HepG2 (cell line): ENCODE results near the gene ABCE1. TPM values are rescaled to one million over a fixed set of nuclear protein-coding genes. Genes with fewer than 3 reads are reported as not detected.

Source experiments
- CREM ChIP-seq, 2 experiments: sonication (generic) in 1 of 2; formaldehyde crosslinking in 1 of 2; IDR thresholded peaks; 2 replicates each; pipeline versions ENCODE4 v1.4.0 to v1.6.1; 2016 to 2020; ENCODE audit warnings: antibody characterized with exemption in 1 of 2, mild to moderate bottlenecking in 1 of 2, missing genetic modification reagents in 1 of 2
- EEA1 ChIP-seq: sonication (generic); formaldehyde crosslinking; IDR thresholded peaks from 2 replicates; pipeline ENCODE4 v1.5.1; 2020; ENCODE audit warnings: mild to moderate bottlenecking, missing genetic modification reagents, borderline replicate concordance
- KDM1A ChIP-seq: IDR thresholded peaks from 2 replicates; pipeline ENCODE4 v1.6.1; 2016; ENCODE audit warnings: missing compliant biosample characterization
- NFKB2 ChIP-seq: sonication (generic); formaldehyde crosslinking; IDR thresholded peaks from 2 replicates; pipeline ENCODE4 v1.4.0; 2020; ENCODE audit warnings: missing genetic modification reagents, borderline replicate concordance
- NFKBIZ ChIP-seq: IDR thresholded peaks from 2 replicates; pipeline ENCODE4 v1.6.1; 2018; ENCODE audit warnings: missing genetic modification reagents, missing compliant biosample characterization
- NR2C2 ChIP-seq: sonication (generic); formaldehyde crosslinking; IDR thresholded peaks from 2 replicates; pipeline ENCODE4 v1.4.0; 2020; ENCODE audit warnings: missing genetic modification reagents, mild to moderate bottlenecking, moderate library complexity, borderline replicate concordance
- SOX6 ChIP-seq, 2 experiments: fragments of 450-650 bp in 1 of 2; sonication (generic) in 1 of 2; formaldehyde crosslinking in 1 of 2; IDR thresholded peaks; 2 replicates each; pipeline versions ENCODE4 v1.4.0 to v1.6.1; 2017 to 2020; ENCODE audit warnings: antibody characterized with exemption in 1 of 2, mild to moderate bottlenecking in 1 of 2, missing genetic modification reagents in 1 of 2
- SUZ12 ChIP-seq: fragments of 150-350 bp; IDR thresholded peaks from 2 replicates; pipeline ENCODE4 v1.6.1; 2014; ENCODE audit warnings: low read depth, low read length
- ZBTB38 ChIP-seq: sonication (generic); formaldehyde crosslinking; IDR thresholded peaks from 2 replicates; pipeline ENCODE4 v1.5.1; 2020; ENCODE audit warnings: mild to moderate bottlenecking, missing genetic modification reagents
- ZBTB7B ChIP-seq: sonication (generic); formaldehyde crosslinking; IDR thresholded peaks from 2 replicates; pipeline ENCODE4 v1.4.0; 2020; ENCODE audit warnings: missing genetic modification reagents
- polyA plus RNA-seq, 8 experiments: library from polyadenylated mRNA; depleted of rRNA in 3 of 8; stranded (reverse) in 7 of 8; unstranded in 1 of 8; fragments of >200 nt; fragmentation: Illumina TruSeq in 4 of 8; extraction: Trizol in 4 of 8; gene quantifications; 2 replicates each; pipeline versions ENCODE4 v1.2.1 to v1.2.3, GENCODE V29; 2011 to 2016; ENCODE audit warnings: low read depth in 4 of 8, missing spikeins in 1 of 8, mixed read lengths in 1 of 8; ENCODE audit not compliant: insufficient read depth in 1 of 8
- total RNA-seq, 5 experiments: library from RNA; depleted of rRNA; stranded (reverse); fragments of >200 nt; fragmentation: Illumina TruSeq; extraction: Trizol; gene quantifications; 2 replicates each; pipeline ENCODE4 v1.2.3, GENCODE V29; 2016; ENCODE audit warnings: low read depth in 1 of 5
- TF ChIP-seq, protein P1 (sequence below): sonication (generic); formaldehyde crosslinking; IDR thresholded peaks from 2 replicates; pipeline ENCODE4 v1.8.1; 2023; ENCODE audit warnings: missing genetic modification reagents, mild to moderate bottlenecking, borderline replicate concordance
- TF ChIP-seq, protein P2 (sequence below): sonication (generic); formaldehyde crosslinking; IDR thresholded peaks from 2 replicates; pipeline ENCODE4 v1.4.0; 2020; ENCODE audit warnings: mild to moderate bottlenecking, low read depth, missing genetic modification reagents
- TF ChIP-seq, protein P3 (sequence below): sonication (generic); formaldehyde crosslinking; IDR thresholded peaks from 2 replicates; pipeline ENCODE4 v1.4.0; 2020; ENCODE audit warnings: mild to moderate bottlenecking, missing genetic modification reagents
- TF ChIP-seq, protein P4 (sequence below): sonication (generic); formaldehyde crosslinking; IDR thresholded peaks from 2 replicates; pipeline ENCODE4 v1.4.0; 2020; ENCODE audit warnings: missing genetic modification reagents
- TF ChIP-seq, protein P5 (sequence below): sonication (generic); formaldehyde crosslinking; IDR thresholded peaks from 2 replicates; pipeline ENCODE4 v1.4.0; 2020; ENCODE audit warnings: missing genetic modification reagents; ENCODE audit errors: not compliant biosample characterization
- TF ChIP-seq, protein P6 (sequence below): sonication (generic); formaldehyde crosslinking; IDR thresholded peaks from 2 replicates; pipeline ENCODE4 v1.4.0; 2020; ENCODE audit warnings: mild to moderate bottlenecking, missing genetic modification reagents

The ABCE1 gene
- total and polyA plus RNA-seq, 2 of the 13 experiments (the other 11 are each of a cell fraction or from before 2014, with no cell fraction given), result 50.8 to 139 TPM

DNA sequence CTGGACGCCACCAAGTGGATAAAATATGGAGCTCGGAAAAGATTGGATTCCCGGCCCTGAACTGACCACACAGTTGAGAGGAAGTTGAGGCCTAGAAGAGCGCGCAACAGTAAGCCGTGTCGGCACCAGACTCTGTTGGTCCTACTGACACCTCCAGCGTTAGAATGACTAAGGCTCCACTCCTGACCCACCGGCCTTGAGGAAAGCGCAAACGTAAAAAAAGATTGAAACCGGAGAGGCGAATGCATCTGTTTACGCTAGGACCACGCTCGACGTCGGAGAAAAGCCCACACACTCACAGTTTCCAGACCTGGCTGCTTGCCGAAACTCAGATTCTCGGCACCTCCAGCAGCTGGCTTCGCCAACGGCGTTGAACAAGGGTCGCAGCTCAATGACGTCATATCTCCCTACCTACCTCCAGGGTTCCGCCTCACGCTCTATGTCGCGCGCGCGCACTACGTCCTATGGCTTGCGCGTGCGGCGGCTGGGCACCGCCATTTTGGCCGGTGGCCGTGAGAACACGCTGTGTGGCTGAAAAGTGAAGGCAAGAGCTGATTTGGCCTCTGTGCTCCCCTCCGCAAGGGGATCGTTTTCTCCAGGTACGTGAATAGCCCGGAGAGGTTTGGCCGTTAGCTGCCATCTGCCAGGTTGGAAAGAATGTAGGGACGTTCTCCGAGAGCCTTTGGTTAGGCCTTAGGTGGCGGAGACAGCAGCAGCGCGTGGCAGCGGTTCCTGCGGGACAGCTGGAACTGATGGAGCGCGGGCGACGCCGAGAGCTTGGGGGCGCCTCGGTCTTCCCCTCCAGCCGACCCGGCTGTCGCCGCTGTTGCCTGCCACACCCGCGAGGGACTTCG is at the start of gene ABCE1, which contains the start of gene ANAPC10 (continued):
- TF ChIP-seq NFKB2 (peak; percentile 90; the same call in 1 of the 2 replicates), ZBTB7B (CRISPR knock-in tag) (peak; percentile 28; the same call in 1 of the 2 replicates), SOX6 (IDR thresholded peaks at IDR 0.05) (no peak), SOX6 (CRISPR knock-in tag; IDR thresholded peaks at IDR 0.05) (peak; percentile 81), KDM1A (no peak), NR2C2 (CRISPR knock-in tag) (peak; percentile 72; the same call in 1 of the 2 replicates), SUZ12 (no peak), NFKBIZ (CRISPR knock-in tag) (peak; percentile 51; the same call in 1 of the 2 replicates), ZBTB38 (CRISPR knock-in tag) (peak; percentile 75; the same call in 1 of the 2 replicates), EEA1 (0 out of 2 replicates have a peak, but pooled peaks have one; percentile 42), CREM (IDR thresholded peaks at IDR 0.05) (peak; percentile 99), CREM (CRISPR knock-in tag; IDR thresholded peaks at IDR 0.05) (peak; percentile 82)
- TF ChIP-seq, protein P1, sequence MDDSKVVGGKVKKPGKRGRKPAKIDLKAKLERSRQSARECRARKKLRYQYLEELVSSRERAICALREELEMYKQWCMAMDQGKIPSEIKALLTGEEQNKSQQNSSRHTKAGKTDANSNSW (CRISPR knock-in tag), result no peak
- TF ChIP-seq, protein P2, sequence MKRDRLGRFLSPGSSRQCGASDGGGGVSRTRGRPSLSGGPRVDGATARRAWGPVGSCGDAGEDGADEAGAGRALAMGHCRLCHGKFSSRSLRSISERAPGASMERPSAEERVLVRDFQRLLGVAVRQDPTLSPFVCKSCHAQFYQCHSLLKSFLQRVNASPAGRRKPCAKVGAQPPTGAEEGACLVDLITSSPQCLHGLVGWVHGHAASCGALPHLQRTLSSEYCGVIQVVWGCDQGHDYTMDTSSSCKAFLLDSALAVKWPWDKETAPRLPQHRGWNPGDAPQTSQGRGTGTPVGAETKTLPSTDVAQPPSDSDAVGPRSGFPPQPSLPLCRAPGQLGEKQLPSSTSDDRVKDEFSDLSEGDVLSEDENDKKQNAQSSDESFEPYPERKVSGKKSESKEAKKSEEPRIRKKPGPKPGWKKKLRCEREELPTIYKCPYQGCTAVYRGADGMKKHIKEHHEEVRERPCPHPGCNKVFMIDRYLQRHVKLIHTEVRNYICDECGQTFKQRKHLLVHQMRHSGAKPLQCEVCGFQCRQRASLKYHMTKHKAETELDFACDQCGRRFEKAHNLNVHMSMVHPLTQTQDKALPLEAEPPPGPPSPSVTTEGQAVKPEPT (CRISPR knock-in tag), result no peak
- TF ChIP-seq, protein P3, sequence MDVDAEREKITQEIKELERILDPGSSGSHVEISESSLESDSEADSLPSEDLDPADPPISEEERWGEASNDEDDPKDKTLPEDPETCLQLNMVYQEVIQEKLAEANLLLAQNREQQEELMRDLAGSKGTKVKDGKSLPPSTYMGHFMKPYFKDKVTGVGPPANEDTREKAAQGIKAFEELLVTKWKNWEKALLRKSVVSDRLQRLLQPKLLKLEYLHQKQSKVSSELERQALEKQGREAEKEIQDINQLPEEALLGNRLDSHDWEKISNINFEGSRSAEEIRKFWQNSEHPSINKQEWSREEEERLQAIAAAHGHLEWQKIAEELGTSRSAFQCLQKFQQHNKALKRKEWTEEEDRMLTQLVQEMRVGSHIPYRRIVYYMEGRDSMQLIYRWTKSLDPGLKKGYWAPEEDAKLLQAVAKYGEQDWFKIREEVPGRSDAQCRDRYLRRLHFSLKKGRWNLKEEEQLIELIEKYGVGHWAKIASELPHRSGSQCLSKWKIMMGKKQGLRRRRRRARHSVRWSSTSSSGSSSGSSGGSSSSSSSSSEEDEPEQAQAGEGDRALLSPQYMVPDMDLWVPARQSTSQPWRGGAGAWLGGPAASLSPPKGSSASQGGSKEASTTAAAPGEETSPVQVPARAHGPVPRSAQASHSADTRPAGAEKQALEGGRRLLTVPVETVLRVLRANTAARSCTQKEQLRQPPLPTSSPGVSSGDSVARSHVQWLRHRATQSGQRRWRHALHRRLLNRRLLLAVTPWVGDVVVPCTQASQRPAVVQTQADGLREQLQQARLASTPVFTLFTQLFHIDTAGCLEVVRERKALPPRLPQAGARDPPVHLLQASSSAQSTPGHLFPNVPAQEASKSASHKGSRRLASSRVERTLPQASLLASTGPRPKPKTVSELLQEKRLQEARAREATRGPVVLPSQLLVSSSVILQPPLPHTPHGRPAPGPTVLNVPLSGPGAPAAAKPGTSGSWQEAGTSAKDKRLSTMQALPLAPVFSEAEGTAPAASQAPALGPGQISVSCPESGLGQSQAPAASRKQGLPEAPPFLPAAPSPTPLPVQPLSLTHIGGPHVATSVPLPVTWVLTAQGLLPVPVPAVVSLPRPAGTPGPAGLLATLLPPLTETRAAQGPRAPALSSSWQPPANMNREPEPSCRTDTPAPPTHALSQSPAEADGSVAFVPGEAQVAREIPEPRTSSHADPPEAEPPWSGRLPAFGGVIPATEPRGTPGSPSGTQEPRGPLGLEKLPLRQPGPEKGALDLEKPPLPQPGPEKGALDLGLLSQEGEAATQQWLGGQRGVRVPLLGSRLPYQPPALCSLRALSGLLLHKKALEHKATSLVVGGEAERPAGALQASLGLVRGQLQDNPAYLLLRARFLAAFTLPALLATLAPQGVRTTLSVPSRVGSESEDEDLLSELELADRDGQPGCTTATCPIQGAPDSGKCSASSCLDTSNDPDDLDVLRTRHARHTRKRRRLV (CRISPR knock-in tag), result peak; percentile 85
- TF ChIP-seq, protein P4, sequence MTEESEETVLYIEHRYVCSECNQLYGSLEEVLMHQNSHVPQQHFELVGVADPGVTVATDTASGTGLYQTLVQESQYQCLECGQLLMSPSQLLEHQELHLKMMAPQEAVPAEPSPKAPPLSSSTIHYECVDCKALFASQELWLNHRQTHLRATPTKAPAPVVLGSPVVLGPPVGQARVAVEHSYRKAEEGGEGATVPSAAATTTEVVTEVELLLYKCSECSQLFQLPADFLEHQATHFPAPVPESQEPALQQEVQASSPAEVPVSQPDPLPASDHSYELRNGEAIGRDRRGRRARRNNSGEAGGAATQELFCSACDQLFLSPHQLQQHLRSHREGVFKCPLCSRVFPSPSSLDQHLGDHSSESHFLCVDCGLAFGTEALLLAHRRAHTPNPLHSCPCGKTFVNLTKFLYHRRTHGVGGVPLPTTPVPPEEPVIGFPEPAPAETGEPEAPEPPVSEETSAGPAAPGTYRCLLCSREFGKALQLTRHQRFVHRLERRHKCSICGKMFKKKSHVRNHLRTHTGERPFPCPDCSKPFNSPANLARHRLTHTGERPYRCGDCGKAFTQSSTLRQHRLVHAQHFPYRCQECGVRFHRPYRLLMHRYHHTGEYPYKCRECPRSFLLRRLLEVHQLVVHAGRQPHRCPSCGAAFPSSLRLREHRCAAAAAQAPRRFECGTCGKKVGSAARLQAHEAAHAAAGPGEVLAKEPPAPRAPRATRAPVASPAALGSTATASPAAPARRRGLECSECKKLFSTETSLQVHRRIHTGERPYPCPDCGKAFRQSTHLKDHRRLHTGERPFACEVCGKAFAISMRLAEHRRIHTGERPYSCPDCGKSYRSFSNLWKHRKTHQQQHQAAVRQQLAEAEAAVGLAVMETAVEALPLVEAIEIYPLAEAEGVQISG (CRISPR knock-in tag), result peak; percentile 93
- TF ChIP-seq, protein P5, sequence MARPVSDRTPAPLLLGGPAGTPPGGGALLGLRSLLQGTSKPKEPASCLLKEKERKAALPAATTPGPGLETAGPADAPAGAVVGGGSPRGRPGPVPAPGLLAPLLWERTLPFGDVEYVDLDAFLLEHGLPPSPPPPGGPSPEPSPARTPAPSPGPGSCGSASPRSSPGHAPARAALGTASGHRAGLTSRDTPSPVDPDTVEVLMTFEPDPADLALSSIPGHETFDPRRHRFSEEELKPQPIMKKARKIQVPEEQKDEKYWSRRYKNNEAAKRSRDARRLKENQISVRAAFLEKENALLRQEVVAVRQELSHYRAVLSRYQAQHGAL (CRISPR knock-in tag), result no peak
- TF ChIP-seq, protein P6, sequence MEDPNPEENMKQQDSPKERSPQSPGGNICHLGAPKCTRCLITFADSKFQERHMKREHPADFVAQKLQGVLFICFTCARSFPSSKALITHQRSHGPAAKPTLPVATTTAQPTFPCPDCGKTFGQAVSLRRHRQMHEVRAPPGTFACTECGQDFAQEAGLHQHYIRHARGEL, result 0 out of 2 replicates have a peak, but pooled peaks have one; percentile 22
